ENCODE results near the gene DCST1. TPM values are rescaled to one million over a fixed set of nuclear protein-coding genes. Genes with fewer than 3 reads are reported as not detected.
A peak's percentile ranks its signal among the peaks of the same experiment; 100 is the strongest.

Gene DCST1
- total RNA-seq, 1 experiment from 2014 or later = 0.17 TPM

- Mint-ChIP-seq H3K9me3 (ENCODE audit: low read depth, unreplicated experiment) (no peaks in the 10 kb centered on the region), H3K27me3 (ENCODE audit: unreplicated experiment) (no peaks in the 10 kb centered on the region), H3K4me3 (ENCODE audit: low read depth, unreplicated experiment) (peak overlapping the region; percentile 94), H3K27ac (ENCODE audit: unreplicated experiment) (peak overlapping the region; percentile 93), H3K4me1 (ENCODE audit: low read depth, unreplicated experiment) (peaks cover 55% of the 10 kb centered on the region), H3K36me3 (ENCODE audit: insufficient read depth, unreplicated experiment) (peaks cover 63% of the 10 kb centered on the region)
- intact Hi-C loops (cut with micrococcal nuclease; ENCODE audit: unreplicated experiment) = loop anchor here (2.0 to 10.0 kb wide), 2 partner anchors 14 to 52 kb away; partner anchors contain the start of gene ADAM15
- TF ChIP-seq, protein P1, sequence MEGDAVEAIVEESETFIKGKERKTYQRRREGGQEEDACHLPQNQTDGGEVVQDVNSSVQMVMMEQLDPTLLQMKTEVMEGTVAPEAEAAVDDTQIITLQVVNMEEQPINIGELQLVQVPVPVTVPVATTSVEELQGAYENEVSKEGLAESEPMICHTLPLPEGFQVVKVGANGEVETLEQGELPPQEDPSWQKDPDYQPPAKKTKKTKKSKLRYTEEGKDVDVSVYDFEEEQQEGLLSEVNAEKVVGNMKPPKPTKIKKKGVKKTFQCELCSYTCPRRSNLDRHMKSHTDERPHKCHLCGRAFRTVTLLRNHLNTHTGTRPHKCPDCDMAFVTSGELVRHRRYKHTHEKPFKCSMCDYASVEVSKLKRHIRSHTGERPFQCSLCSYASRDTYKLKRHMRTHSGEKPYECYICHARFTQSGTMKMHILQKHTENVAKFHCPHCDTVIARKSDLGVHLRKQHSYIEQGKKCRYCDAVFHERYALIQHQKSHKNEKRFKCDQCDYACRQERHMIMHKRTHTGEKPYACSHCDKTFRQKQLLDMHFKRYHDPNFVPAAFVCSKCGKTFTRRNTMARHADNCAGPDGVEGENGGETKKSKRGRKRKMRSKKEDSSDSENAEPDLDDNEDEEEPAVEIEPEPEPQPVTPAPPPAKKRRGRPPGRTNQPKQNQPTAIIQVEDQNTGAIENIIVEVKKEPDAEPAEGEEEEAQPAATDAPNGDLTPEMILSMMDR (IDR thresholded peaks at IDR 0.05; ENCODE audit: unreplicated experiment) = no peak
- CTCF ChIA-PET = interaction anchor here (0.6 to 1.4 kb wide), 5 partner anchors 12 to 67 kb away, joined by 3 to 8 read pairs (median 3); partner anchors contain the start of gene PMVK
- BruUV-seq (replicated peaks) = TSS peak; percentile 51
- no peak for DNase-seq
Observed at GRCh38 chr1:155003227-155003765, 30.3 kb upstream of the DCST1 start.

- DNase-seq = peak; percentile 78
- Mint-ChIP-seq H3K36me3 (ENCODE audit: insufficient read depth, unreplicated experiment) (peaks cover 59% of the 10 kb centered on the region), H3K9me3 (ENCODE audit: low read depth, unreplicated experiment) (no peaks in the 10 kb centered on the region), H3K4me1 (ENCODE audit: low read depth, unreplicated experiment) (peaks cover 51% of the 10 kb centered on the region), H3K27me3 (ENCODE audit: unreplicated experiment) (no peaks in the 10 kb centered on the region), H3K4me3 (ENCODE audit: low read depth, unreplicated experiment) (peak overlapping the region; percentile 94), H3K27ac (ENCODE audit: unreplicated experiment) (peak overlapping the region; percentile 93)
- BruUV-seq (replicated peaks) = no TSS peak
- intact Hi-C loops (cut with micrococcal nuclease; ENCODE audit: unreplicated experiment) = loop anchor here (2.0 to 10.0 kb wide), 2 partner anchors 13 to 51 kb away; partner anchors contain the start of gene ADAM15
- CTCF ChIA-PET = interaction anchor here (0.6 to 1.2 kb wide), 7 partner anchors 9 to 191 kb away, joined by 3 to 4 read pairs (median 3); partner anchors contain the start of genes ADAM15 and PMVK
- TF ChIP-seq, protein P1 (IDR thresholded peaks at IDR 0.05; ENCODE audit: unreplicated experiment) = no peak
Observed at GRCh38 chr1:155003766-155004351, 29.8 kb upstream of the DCST1 start.

DNA sequence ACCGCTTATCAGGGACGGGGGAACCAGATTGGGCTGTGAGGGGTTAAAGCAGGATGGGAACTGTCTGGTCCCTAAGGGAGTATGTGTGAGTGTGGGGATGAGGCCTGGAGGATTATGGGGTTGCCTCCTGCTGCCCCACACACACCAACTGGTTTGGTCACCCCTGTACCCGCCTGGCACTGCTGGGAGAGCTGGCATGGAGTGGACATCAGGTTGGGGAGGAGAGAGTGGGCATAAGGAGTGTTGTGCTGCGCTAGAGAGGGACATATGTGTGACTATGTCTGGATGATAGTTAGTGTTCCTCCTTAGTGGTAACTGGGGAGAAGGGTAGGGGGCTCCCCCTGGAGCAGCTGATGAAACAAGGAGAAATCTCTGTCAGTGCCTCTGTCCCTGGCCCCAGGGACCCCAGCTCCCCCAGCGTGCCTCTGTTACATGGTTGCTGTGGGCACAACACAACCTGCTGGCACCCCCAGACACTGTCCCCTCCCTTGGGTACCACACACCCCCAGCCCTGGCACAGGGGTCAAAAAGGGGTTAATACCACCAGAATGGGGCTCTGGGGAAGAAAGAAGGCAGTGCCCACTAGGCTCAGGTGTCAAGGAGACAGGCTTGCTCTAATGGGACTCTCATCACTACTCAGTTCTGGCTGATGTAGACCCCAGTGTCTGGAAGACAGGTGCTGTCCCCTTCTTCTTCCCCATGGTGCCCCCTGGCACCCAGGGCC is 29.1 kb upstream of the DCST1 start:
- TF ChIP-seq, protein P1 (IDR thresholded peaks at IDR 0.05; ENCODE audit: unreplicated experiment) = no peak
- Mint-ChIP-seq H3K9me3 (ENCODE audit: low read depth, unreplicated experiment) (no peaks in the 10 kb centered on the region), H3K27me3 (ENCODE audit: unreplicated experiment) (no peaks in the 10 kb centered on the region), H3K4me3 (ENCODE audit: low read depth, unreplicated experiment) (peak overlapping the region; percentile 94), H3K4me1 (ENCODE audit: low read depth, unreplicated experiment) (peaks cover 44% of the 10 kb centered on the region), H3K36me3 (ENCODE audit: insufficient read depth, unreplicated experiment) (peaks cover 52% of the 10 kb centered on the region), H3K27ac (ENCODE audit: unreplicated experiment) (peak overlapping the region; percentile 93)
- BruUV-seq (replicated peaks) = TSS peak; percentile 2
- no peak for DNase-seq
- CTCF ChIA-PET = interaction anchor here (0.5 to 1.2 kb wide), 7 partner anchors 8 to 647 kb away, joined by 3 read pairs; partner anchors contain the start of gene ADAM15
- intact Hi-C loops (cut with micrococcal nuclease; ENCODE audit: unreplicated experiment) = loop anchor here (10.0 kb wide), 1 partner anchor 50 kb away; the partner anchor contains the start of gene ADAM15
